Germinal center (tissue), 1 donor: ENCODE results near the gene RNF207.
A peak's percentile ranks its signal among the peaks of the same experiment; 100 is the strongest.
"Not testable (repeated sequence)": the region's sequence is repeated elsewhere in the genome, so short reads cannot be mapped to it uniquely, and the experiment has no call there.

ENCODE experiments used
- DNase-seq: peaks from one replicate; pipeline ENCODE4 v3.0.0; 2012; ENCODE audit warnings: mixed read lengths, low spot score

The RNF207 gene

GRCh38 chr1:6200188-6200809 is 5.6 kb upstream of the RNF207 start:
- DNase-seq, result no peak

GRCh38 chr1:6202256-6202655 is 3.7 kb upstream of the RNF207 start:
- no peak for DNase-seq

- no peak for DNase-seq
These were observed 569 bp downstream of the RNF207 start for GRCh38 chr1:6206520-6206855.

- DNase-seq, result no peak
These were observed 1.4 kb downstream of the RNF207 start for GRCh38 chr1:6207075-6207885.

GRCh38 chr1:6207921-6208320 is 2.0 kb downstream of the RNF207 start:
- no peak for DNase-seq

GRCh38 chr1:6208723-6209660 is 3.1 kb downstream of the RNF207 start:
- DNase-seq, result peak; percentile 41

GRCh38 chr1:6209661-6210580 is 4.0 kb downstream of the RNF207 start:
- DNase-seq, result peak; percentile 42

- no peak for DNase-seq
These were observed 4.9 kb downstream of the RNF207 start for GRCh38 chr1:6210591-6211355.

GRCh38 chr1:6211731-6212130 is 5.8 kb downstream of the RNF207 start:
- DNase-seq, result no peak

GRCh38 chr1:6212193-6212959 is 6.5 kb downstream of the RNF207 start:
- DNase-seq, result no peak

- no peak for DNase-seq
These were observed 12.7 kb downstream of the RNF207 start for GRCh38 chr1:6218375-6219164.

GRCh38 chr1:6219641-6220040 is 13.7 kb downstream of the RNF207 start:
- DNase-seq, result not testable (repeated sequence)

- no peak for DNase-seq
These were observed 14.3 kb downstream of the RNF207 start for GRCh38 chr1:6220236-6220635.

GRCh38 chr1:6221210-6221784 is 15.4 kb downstream of the RNF207 start:
- DNase-seq, result no peak

GRCh38 chr1:6222636-6223035 is 16.7 kb downstream of the RNF207 start:
- no peak for DNase-seq

- DNase-seq, result no peak
These were observed 17.7 kb downstream of the RNF207 start for GRCh38 chr1:6223617-6224016.

- DNase-seq, result no peak
These were observed 18.8 kb downstream of the RNF207 start for GRCh38 chr1:6224718-6225117.

GRCh38 chr1:6225651-6226050 is 19.7 kb downstream of the RNF207 start:
- no peak for DNase-seq

GRCh38 chr1:6233376-6233775 is 27.5 kb downstream of the RNF207 start:
- no peak for DNase-seq
